ENCODE data around the gene PCDHB16. TPM values are rescaled to one million over a fixed set of nuclear protein-coding genes. Genes with fewer than 3 reads are reported as not detected.
"Not testable (repeated sequence)": the region's sequence is repeated elsewhere in the genome, so short reads cannot be mapped to it uniquely, and the experiment has no call there.

PCDHB16 gene
- total and polyA plus RNA-seq, 8 donors: 0.12 to 1.7 (median 0.58) TPM; not detected in 1

DNA sequence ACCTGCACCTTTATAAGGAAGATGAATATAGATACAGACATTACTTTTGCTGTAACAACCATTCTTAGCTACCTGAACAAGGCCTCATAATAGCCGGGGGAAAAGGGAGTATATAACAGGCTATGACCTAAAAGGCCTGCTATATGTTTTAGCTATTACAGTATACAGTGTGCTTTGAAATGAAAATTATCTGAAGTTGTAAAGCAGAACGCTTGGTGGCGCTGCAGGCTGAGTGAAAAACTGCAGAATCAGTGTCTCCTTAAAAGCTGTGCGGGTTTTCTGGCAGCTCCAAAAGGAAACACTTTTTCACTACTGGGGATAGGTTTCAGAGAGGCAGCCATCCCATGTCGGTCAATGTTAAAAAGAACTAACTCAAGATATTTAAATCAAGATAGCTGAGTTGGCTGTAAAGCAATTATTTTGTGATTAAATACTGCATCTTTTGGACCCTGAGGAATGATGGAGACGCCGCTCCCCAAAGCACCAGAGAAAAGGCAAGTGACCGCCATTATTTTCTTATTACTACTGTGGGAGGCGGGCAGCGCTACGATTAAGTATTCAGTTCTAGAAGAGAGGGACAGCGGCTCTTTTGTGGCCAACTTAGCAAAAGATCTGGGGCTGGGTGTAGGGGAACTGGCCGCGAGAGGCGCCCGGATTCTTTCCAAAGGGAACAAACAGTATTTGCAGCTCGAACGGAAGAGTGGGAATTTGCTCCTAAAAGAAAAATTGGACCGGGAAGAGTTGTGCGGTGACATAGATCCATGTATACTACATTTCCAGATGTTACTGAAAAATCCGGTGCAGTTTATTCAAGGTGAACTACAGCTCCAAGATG lies 26.4 kb upstream of the PCDHB16 start:
- H3K4me3 ChIP-seq: no peak overlapping the region
- H3K27me3 ChIP-seq: peaks cover 0 to 54% (median 0%) of the 10 kb centered on the region in 3 donors
- H3K4me1 ChIP-seq: no peaks in the 10 kb centered on the region
- H3K9me3 ChIP-seq: peaks cover 16 to 86% (median 80%) of the 10 kb centered on the region in 4 donors
- no peak overlapping the region for H3K27ac ChIP-seq
- no peak for DNase-seq
- no peaks in the 10 kb centered on the region for H3K36me3 ChIP-seq
- WGBS, 5 donors: 28 to 42% (median 38%) methylated on average over 21 of the region's 21 CpGs
- intact Hi-C loops (cut with DNase I; ENCODE audit: low total_unique reads): no loop called here
- no peak for TF ChIP-seq POLR2A (IDR thresholded peaks at IDR 0.05)
- no peak for TF ChIP-seq POLR2AphosphoS5 (IDR thresholded peaks at IDR 0.05)
- no peak for TF ChIP-seq EP300 (IDR thresholded peaks at IDR 0.05)
- no peak for TF ChIP-seq CTCF (IDR thresholded peaks at IDR 0.05)

GRCh38 chr5:141157356-141157755 lies 24.8 kb upstream of the PCDHB16 start:
- Histone ChIP-seq H3K27me3 (peaks cover 0 to 38% (median 0%) of the 10 kb centered on the region in 3 donors), H3K9me3 (peaks cover 16 to 80% (median 67%) of the 10 kb centered on the region in 4 donors)
- H3K4me3 ChIP-seq; DNase-seq; intact Hi-C loops (cut with DNase I; ENCODE audit: low total_unique reads); H3K27ac ChIP-seq; H3K36me3 ChIP-seq; H3K4me1 ChIP-seq: not testable (repeated sequence)
- WGBS, 5 donors: 27 to 64% (median 39%) methylated on average over 17 to 38 of the region's 38 CpGs

DNA sequence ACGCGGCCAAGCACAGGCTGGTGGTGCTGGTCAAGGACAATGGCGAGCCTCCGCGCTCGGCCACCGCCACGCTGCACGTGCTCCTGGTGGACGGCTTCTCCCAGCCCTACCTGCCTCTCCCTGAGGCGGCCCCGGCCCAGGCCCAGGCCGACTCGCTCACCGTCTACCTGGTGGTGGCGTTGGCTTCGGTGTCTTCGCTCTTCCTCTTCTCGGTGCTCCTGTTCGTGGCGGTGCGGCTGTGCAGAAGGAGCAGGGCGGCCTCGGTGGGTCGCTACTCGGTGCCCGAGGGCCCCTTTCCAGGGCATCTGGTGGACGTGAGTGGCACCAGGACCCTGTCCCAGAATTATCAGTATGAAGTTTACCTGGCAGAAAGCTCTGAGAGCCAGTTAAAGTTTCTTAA lies 24.3 kb upstream of the PCDHB16 start:
- H3K36me3 ChIP-seq; DNase-seq; H3K4me1 ChIP-seq; H3K27ac ChIP-seq; intact Hi-C loops (cut with DNase I; ENCODE audit: low total_unique reads); H3K4me3 ChIP-seq: not testable (repeated sequence)
- 26 to 61% (median 40%) methylated on average over 8 to 21 of the region's 28 CpGs for WGBS, 5 donors
- Histone ChIP-seq H3K27me3 (peaks cover 0 to 36% (median 0%) of the 10 kb centered on the region in 3 donors), H3K9me3 (peaks cover 16 to 82% (median 68%) of the 10 kb centered on the region in 4 donors)

GRCh38 chr5:141172381-141173204 lies 9.6 kb upstream of the PCDHB16 start, which contains the start of gene PCDHB7:
PCDHB7 (plus strand) TSS chr5:141172644; CDS start chr5:141172836, 192 bp downstream.
- H3K27me3 ChIP-seq: peaks cover 0 to 45% (median 13%) of the 10 kb centered on the region in 3 donors
- WGBS, 5 donors: 23 to 49% (median 33%) methylated on average over 20 of the region's 20 CpGs
- peak in 1 of 2 donors; percentile 43 for DNase-seq
- H3K9me3 ChIP-seq: peaks cover 11 to 70% (median 65%) of the 10 kb centered on the region in 4 donors
- no peak within 1 kb of the TSS for H3K27ac ChIP-seq
- intact Hi-C loops (cut with DNase I; ENCODE audit: low total_unique reads): no loop called here
- TF ChIP-seq EP300 (IDR thresholded peaks at IDR 0.05) (no peak), POLR2A (IDR thresholded peaks at IDR 0.05) (no peak), POLR2AphosphoS5 (IDR thresholded peaks at IDR 0.05) (no peak), CTCF (IDR thresholded peaks at IDR 0.05) (no peak)
- H3K4me1 ChIP-seq: no peaks in the 10 kb centered on the region
- no peak within 1 kb of the TSS for H3K4me3 ChIP-seq
- no peaks in the 10 kb centered on the region for H3K36me3 ChIP-seq

GRCh38 chr5:141174291-141175104 lies 7.7 kb upstream of the PCDHB16 start:
- H3K4me3 ChIP-seq; DNase-seq; H3K4me1 ChIP-seq; H3K27ac ChIP-seq; intact Hi-C loops (cut with DNase I; ENCODE audit: low total_unique reads); H3K36me3 ChIP-seq: not testable (repeated sequence)
- H3K9me3 ChIP-seq: peaks cover 11 to 74% (median 72%) of the 10 kb centered on the region in 4 donors
- 37 to 61% (median 44%) methylated on average over 28 to 78 of the region's 79 CpGs for WGBS, 5 donors
- peaks cover 0 to 53% (median 24%) of the 10 kb centered on the region in 3 donors for H3K27me3 ChIP-seq

Data from stomach (tissue), 9 donors.